HL-60 (cell line): ENCODE data around the gene KDELR1.
A peak's percentile ranks its signal among the peaks of the same experiment; 100 is the strongest.

Experiments used
- DNase-seq, 2 experiments: peaks; one replicate each; pipeline ENCODE4 v3.0.0-alpha.2; 2010 to 2020; ENCODE audit warnings: low read depth in 1 of 2, low spot score in 1 of 2
- H3K27ac ChIP-seq: fragments of 250-450 bp; sonication (Bioruptor Pico); replicated peaks from 2 replicates; pipeline ENCODE4 v1.5.1; 2020; ENCODE audit warnings: mild to moderate bottlenecking, moderate library complexity
- H3K27me3 ChIP-seq: fragments of 250-450 bp; sonication (Bioruptor Pico); 2 replicates; pipeline ENCODE4 v1.5.1; 2021; ENCODE audit warnings: mild to moderate bottlenecking, moderate library complexity; ENCODE audit not compliant: insufficient read depth, poor library complexity, severe bottlenecking
- H3K4me3 ChIP-seq: replicated peaks from 2 replicates; pipeline ENCODE4 v1.5.1; 2011; ENCODE audit warnings: mild to moderate bottlenecking, control low read depth, low read length; ENCODE audit not compliant: insufficient read depth
- GABPA ChIP-seq: IDR thresholded peaks from 2 replicates; pipeline ENCODE4 v1.6.1; 2012; ENCODE audit warnings: low read depth
- POLR2AphosphoS5 ChIP-seq: IDR thresholded peaks from 2 replicates; pipeline ENCODE4 v1.6.1; 2012; ENCODE audit warnings: low read depth
- REST ChIP-seq: IDR thresholded peaks from 2 replicates; pipeline ENCODE4 v1.6.1; 2012; ENCODE audit warnings: low read depth; ENCODE audit not compliant: insufficient replicate concordance
- SPI1 ChIP-seq: IDR thresholded peaks from 2 replicates; pipeline ENCODE4 v1.6.1; 2012; ENCODE audit warnings: low read depth, mild to moderate bottlenecking, borderline replicate concordance
- TF ChIP-seq, protein P1 (sequence below): IDR thresholded peaks from one replicate; pipeline ENCODE4 v1.5.1; 2011; ENCODE audit warnings: low read length, control low read depth, inconsistent platforms; ENCODE audit not compliant: insufficient read depth

Gene KDELR1

DNA sequence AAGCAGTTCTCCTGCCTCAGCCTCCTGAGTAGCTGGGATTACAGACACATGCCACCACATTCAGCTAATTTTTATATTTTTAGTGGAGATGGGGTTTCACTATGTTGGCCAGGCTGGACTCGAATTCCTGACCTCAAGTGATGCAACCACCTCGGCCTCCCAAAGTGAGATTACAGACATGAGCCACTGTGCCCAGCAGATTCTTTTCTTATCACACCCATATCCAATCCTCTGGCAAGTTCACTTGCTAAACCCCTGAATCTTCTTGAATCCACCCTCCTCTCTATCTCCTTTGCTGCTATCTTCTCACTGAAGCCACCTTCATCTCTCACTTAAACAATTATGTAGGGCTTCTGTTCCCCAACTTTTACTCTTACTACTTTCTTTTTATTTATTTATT is 45.2 kb downstream of the KDELR1 start:
- TF ChIP-seq REST: no peak
- TF ChIP-seq SPI1: no peak
- TF ChIP-seq, protein P1, sequence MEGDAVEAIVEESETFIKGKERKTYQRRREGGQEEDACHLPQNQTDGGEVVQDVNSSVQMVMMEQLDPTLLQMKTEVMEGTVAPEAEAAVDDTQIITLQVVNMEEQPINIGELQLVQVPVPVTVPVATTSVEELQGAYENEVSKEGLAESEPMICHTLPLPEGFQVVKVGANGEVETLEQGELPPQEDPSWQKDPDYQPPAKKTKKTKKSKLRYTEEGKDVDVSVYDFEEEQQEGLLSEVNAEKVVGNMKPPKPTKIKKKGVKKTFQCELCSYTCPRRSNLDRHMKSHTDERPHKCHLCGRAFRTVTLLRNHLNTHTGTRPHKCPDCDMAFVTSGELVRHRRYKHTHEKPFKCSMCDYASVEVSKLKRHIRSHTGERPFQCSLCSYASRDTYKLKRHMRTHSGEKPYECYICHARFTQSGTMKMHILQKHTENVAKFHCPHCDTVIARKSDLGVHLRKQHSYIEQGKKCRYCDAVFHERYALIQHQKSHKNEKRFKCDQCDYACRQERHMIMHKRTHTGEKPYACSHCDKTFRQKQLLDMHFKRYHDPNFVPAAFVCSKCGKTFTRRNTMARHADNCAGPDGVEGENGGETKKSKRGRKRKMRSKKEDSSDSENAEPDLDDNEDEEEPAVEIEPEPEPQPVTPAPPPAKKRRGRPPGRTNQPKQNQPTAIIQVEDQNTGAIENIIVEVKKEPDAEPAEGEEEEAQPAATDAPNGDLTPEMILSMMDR: no peak
- TF ChIP-seq POLR2AphosphoS5: no peak
- TF ChIP-seq GABPA: no peak
- Histone ChIP-seq H3K4me3 (no peak overlapping the region), H3K27me3 (no peaks in the 10 kb centered on the region), H3K27ac (no peak overlapping the region)
- DNase-seq: no peak

- no peaks in the 10 kb centered on the region for H3K27me3 ChIP-seq
- no peak for DNase-seq
- no peak overlapping the region for H3K4me3 ChIP-seq
- TF ChIP-seq GABPA: no peak
- TF ChIP-seq, protein P1: no peak
- no peak for TF ChIP-seq POLR2AphosphoS5
- no peak for TF ChIP-seq REST
- no peak for TF ChIP-seq SPI1
- H3K27ac ChIP-seq: no peak overlapping the region
Observed at GRCh38 chr19:48344892-48345291, 46.5 kb downstream of the KDELR1 start.

DNA sequence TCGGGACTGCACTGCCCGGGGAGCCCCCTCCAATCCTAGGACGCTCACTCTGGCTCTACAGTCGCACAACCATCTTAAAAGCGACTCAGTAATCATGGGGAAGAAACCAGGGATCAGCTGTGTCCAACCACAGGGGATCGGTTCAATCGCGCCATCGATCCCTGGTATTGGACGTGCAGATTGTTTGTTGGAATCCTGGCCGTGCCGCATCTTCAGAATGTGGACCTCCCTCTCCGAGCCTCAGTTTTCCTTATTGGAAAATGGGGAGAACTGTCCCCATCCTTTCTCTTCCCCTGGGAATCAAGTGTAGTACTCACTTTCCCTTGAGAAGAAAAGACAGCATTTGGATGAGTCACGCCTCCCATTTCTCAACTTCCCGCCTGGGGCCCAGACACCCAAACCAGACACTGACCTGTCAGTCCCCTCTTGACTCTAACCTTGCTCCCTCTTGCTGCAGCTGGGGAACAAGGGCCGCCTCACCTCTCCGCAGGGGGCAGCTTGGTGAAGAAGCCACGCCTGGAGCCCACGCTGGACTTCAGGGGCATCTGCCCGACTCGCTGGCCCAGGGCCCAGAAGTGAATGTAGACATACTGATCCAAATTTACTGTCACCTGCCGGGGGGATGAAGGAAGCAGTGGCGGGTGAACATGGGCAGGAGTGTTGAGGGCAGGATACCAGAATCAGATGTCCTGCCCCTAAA is 48.4 kb downstream of the KDELR1 start:
- no peaks in the 10 kb centered on the region for H3K27me3 ChIP-seq
- peak in 1 of 2 experiments; percentile 32 for DNase-seq
- H3K27ac ChIP-seq: no peak overlapping the region
- TF ChIP-seq REST: no peak
- TF ChIP-seq, protein P1: no peak
- TF ChIP-seq SPI1: no peak
- no peak for TF ChIP-seq POLR2AphosphoS5
- TF ChIP-seq GABPA: no peak
- H3K4me3 ChIP-seq: no peak overlapping the region
